H1 (cell line): ENCODE results near the gene ARF3. TPM values are rescaled to one million over a fixed set of nuclear protein-coding genes. Genes with fewer than 3 reads are reported as not detected.

Experiments
- CTCF ChIA-PET: fragments of 300-600 bp; sonication (Branson Sonifier 250); formaldehyde crosslinking; loops from one replicate; lab custom pipeline; 2021; ENCODE audit not compliant: partially characterized antibody; lab: Charles Lee
- POLR2A ChIA-PET: fragments of 300-600 bp; sonication (Branson Sonifier 250); formaldehyde crosslinking; loops from one replicate; lab custom pipeline; 2021; ENCODE audit warnings: inconsistent platforms; ENCODE audit not compliant: partially characterized antibody; lab: Charles Lee
- DNase-seq, 2 experiments: peaks; one replicate each; pipeline versions ENCODE4 v3.0.0 to v3.0.0-alpha.2; 2010 to 2022; ENCODE audit warnings: low spot score in 2 of 2, low read depth in 1 of 2, mixed read lengths in 1 of 2
- FAIRE-seq: peaks from 2 replicates; lab custom pipeline; 2011; peaks lifted over from hg19 to GRCh38; lab: Jason Lieb, UNC
- H2AFZ ChIP-seq: 2 replicates; pipeline ENCODE4 v1.8.1; 2012; ENCODE audit warnings: low read length, inconsistent platforms
- H2AK5ac ChIP-seq: 2 replicates; pipeline ENCODE4 v1.6.1; 2013; ENCODE audit warnings: low read depth, low read length
- H2BK120ac ChIP-seq: replicated peaks from 2 replicates; pipeline ENCODE3; 2013; ENCODE audit warnings: low read depth, low read length, inconsistent platforms
- H2BK12ac ChIP-seq: 2 replicates; pipeline ENCODE4 v1.6.1; 2013; ENCODE audit warnings: low read depth, low read length
- H2BK15ac ChIP-seq: 2 replicates; pipeline ENCODE4 v1.6.1; 2013; ENCODE audit warnings: low read length
- H2BK20ac ChIP-seq: 2 replicates; pipeline ENCODE4 v1.6.1; 2013; ENCODE audit warnings: low read length
- H2BK5ac ChIP-seq: 2 replicates; pipeline ENCODE4 v1.6.1; 2013; ENCODE audit warnings: low read depth, low read length
- H3K14ac ChIP-seq: 2 replicates; pipeline ENCODE4 v1.6.1; 2013; ENCODE audit warnings: inconsistent platforms; ENCODE audit not compliant: insufficient read length
- H3K18ac ChIP-seq: 2 replicates; pipeline ENCODE4 v1.6.1; 2013; ENCODE audit warnings: low read length; ENCODE audit errors: extremely low read depth
- H3K23ac ChIP-seq: 2 replicates; pipeline ENCODE4 v1.6.1; 2013; ENCODE audit warnings: inconsistent platforms; ENCODE audit not compliant: insufficient read length
- H3K23me2 ChIP-seq: 2 replicates; pipeline ENCODE4 v1.6.1; 2013; ENCODE audit warnings: low read depth, low read length
- H3K27ac ChIP-seq: 2 replicates; pipeline ENCODE4 v1.6.1; 2011; ENCODE audit warnings: low read depth, low read length, inconsistent platforms
- H3K27me3 ChIP-seq, 4 experiments: replicated peaks in 1 of 4; 1 replicate in 1 of 4; 2 replicates in 3 of 4; pipeline versions ENCODE4 v1.6.1 to v1.8.1; 2011 to 2013; ENCODE audit warnings: low read length in 3 of 4, mild to moderate bottlenecking in 3 of 4, inconsistent platforms in 2 of 4, mixed read lengths in 2 of 4, moderate library complexity in 1 of 4; ENCODE audit not compliant: control insufficient read depth in 3 of 4, insufficient read depth in 3 of 4; ENCODE audit errors: extremely low read depth in 1 of 4
- H3K36me3 ChIP-seq, 4 experiments: 2 replicates each; pipeline versions ENCODE4 v1.6.1 to v1.8.1; 2011 to 2013; ENCODE audit warnings: mild to moderate bottlenecking in 4 of 4, low read length in 3 of 4, moderate library complexity in 2 of 4, control low read depth in 1 of 4, inconsistent platforms in 1 of 4; ENCODE audit not compliant: insufficient read depth in 4 of 4, control insufficient read depth in 2 of 4
- H3K4ac ChIP-seq: replicated peaks from 2 replicates; pipeline ENCODE3; 2013; ENCODE audit warnings: low read length, low read depth, mixed read lengths, inconsistent platforms; ENCODE audit not compliant: insufficient read length
- H3K4me1 ChIP-seq, 4 experiments: replicated peaks in 1 of 4; 1 replicate in 1 of 4; 2 replicates in 3 of 4; pipeline versions ENCODE4 v1.6.1 to v1.8.1; 2011 to 2013; ENCODE audit warnings: low read length in 3 of 4, inconsistent platforms in 2 of 4, mixed read lengths in 1 of 4; ENCODE audit not compliant: insufficient read depth in 4 of 4, control insufficient read depth in 3 of 4
- H3K4me2 ChIP-seq, 2 experiments: 2 replicates each; pipeline versions ENCODE4 v1.6.1 to v1.8.1; 2011 to 2013; ENCODE audit warnings: low read depth in 2 of 2, low read length in 2 of 2, control low read depth in 1 of 2, inconsistent platforms in 1 of 2, mild to moderate bottlenecking in 1 of 2; ENCODE audit not compliant: insufficient read depth in 1 of 2
- H3K4me3 ChIP-seq, 4 experiments: fragments of 200-600, 300-600 bp in 1 of 4; sonication (generic), shearing (Covaris generic), sonication (Bioruptor Twin) in 1 of 4; 2 replicates each; pipeline versions ENCODE4 v1.5.1 to v1.8.1; 2011 to 2016; ENCODE audit warnings: low read length in 4 of 4, low read depth in 3 of 4, control low read depth in 2 of 4, inconsistent platforms in 2 of 4, mild to moderate bottlenecking in 2 of 4, mixed read lengths in 1 of 4, moderate library complexity in 1 of 4; ENCODE audit not compliant: insufficient read depth in 2 of 4; ENCODE audit errors: extremely low read depth in 1 of 4
- H3K56ac ChIP-seq: replicated peaks from 2 replicates; pipeline ENCODE3; 2013; ENCODE audit warnings: low read depth, mild to moderate bottlenecking, mixed read lengths, low read length, inconsistent platforms; ENCODE audit not compliant: insufficient read length
- H3K79me1 ChIP-seq: 2 replicates; pipeline ENCODE4 v1.6.1; 2013; ENCODE audit warnings: low read depth, low read length, control low read depth
- H3K79me2 ChIP-seq, 2 experiments: 2 replicates each; pipeline versions ENCODE4 v1.6.1 to v1.8.1; 2012 to 2013; ENCODE audit warnings: low read length in 2 of 2, mild to moderate bottlenecking in 2 of 2, inconsistent platforms in 1 of 2; ENCODE audit not compliant: insufficient read depth in 2 of 2, control insufficient read depth in 1 of 2
- H3K9ac ChIP-seq, 4 experiments: replicated peaks in 1 of 4; 1 replicate in 1 of 4; 2 replicates in 3 of 4; pipeline versions ENCODE4 v1.6.1 to v1.8.1; 2011 to 2013; ENCODE audit warnings: low read depth in 3 of 4, low read length in 3 of 4, control low read depth in 2 of 4, mild to moderate bottlenecking in 2 of 4, moderate library complexity in 2 of 4, inconsistent platforms in 1 of 4; ENCODE audit errors: extremely low read depth in 1 of 4
- H3K9me3 ChIP-seq, 2 experiments: 2 replicates each; pipeline versions ENCODE4 v1.6.1 to v1.8.1; 2012 to 2013; ENCODE audit warnings: mild to moderate bottlenecking in 2 of 2, moderate library complexity in 2 of 2, control low read depth in 1 of 2, inconsistent platforms in 1 of 2, low read depth in 1 of 2, low read length in 1 of 2, mixed read lengths in 1 of 2; ENCODE audit not compliant: insufficient read depth in 2 of 2
- H4K20me1 ChIP-seq, 2 experiments: replicated peaks in 1 of 2; 2 replicates each; pipeline versions ENCODE3 to v1.8.1; 2011 to 2013; ENCODE audit warnings: inconsistent platforms in 2 of 2, low read length in 2 of 2, mild to moderate bottlenecking in 1 of 2; ENCODE audit not compliant: insufficient read depth in 2 of 2, control insufficient read depth in 1 of 2
- H4K5ac ChIP-seq: 2 replicates; pipeline ENCODE4 v1.6.1; 2013; ENCODE audit warnings: low read length, low read depth, mixed read lengths, inconsistent platforms; ENCODE audit not compliant: insufficient read length
- H4K8ac ChIP-seq: 2 replicates; pipeline ENCODE4 v1.8.0; 2013; ENCODE audit warnings: mild to moderate bottlenecking, moderate library complexity, low read length, inconsistent platforms; ENCODE audit not compliant: insufficient read depth; ENCODE audit errors: extremely low read depth
- H4K91ac ChIP-seq: replicated peaks from 2 replicates; pipeline ENCODE3; 2013; ENCODE audit warnings: low read length, mixed read lengths, inconsistent platforms; ENCODE audit not compliant: insufficient read length
- CBX8 ChIP-seq: fragments of 300-800, 300-1000 bp; sonication (generic); IDR thresholded peaks from 2 replicates; pipeline ENCODE4 v1.7.1; 2016; ENCODE audit warnings: low read depth, low read length, borderline replicate concordance
- CHD1 ChIP-seq: IDR thresholded peaks from 2 replicates; pipeline ENCODE4 v1.6.1; 2012; ENCODE audit warnings: low read depth, low read length, improper control_type of control experiment
- HDAC6 ChIP-seq: IDR thresholded peaks from one replicate; pipeline ENCODE4 v1.7.1; 2012; ENCODE audit warnings: low read depth, mild to moderate bottlenecking, inconsistent platforms, low read length, moderate library complexity
- POU5F1 ChIP-seq: IDR thresholded peaks from 2 replicates; pipeline ENCODE4 v1.6.1; 2011; ENCODE audit warnings: low read depth, mild to moderate bottlenecking, low read length, moderate library complexity
- RBBP5 ChIP-seq: IDR thresholded peaks from 2 replicates; pipeline ENCODE4 v1.7.1; 2012; ENCODE audit warnings: low read depth, mild to moderate bottlenecking, inconsistent platforms, low read length, moderate library complexity, borderline replicate concordance
- WGBS, 2 experiments: shearing (Covaris generic) in 1 of 2; methylation state at CpG; one replicate each; pipeline versions ENCODE4 v1.1.6 to v1.1.7; 2013 to 2015; ENCODE audit warnings: low lambda C conversion rate in 2 of 2, mixed read lengths in 2 of 2, inconsistent platforms in 1 of 2, low coverage in 1 of 2, missing lambda C conversion rate in 1 of 2; ENCODE audit not compliant: insufficient replicate concordance in 2 of 2, insufficient coverage in 1 of 2, insufficient read length in 1 of 2; ENCODE audit errors: extremely low coverage in 1 of 2, missing lambda C conversion rate in 1 of 2; 5-methylcytosine and 5-hydroxymethylcytosine counted together
- polyA plus RNA-seq, 7 experiments: library from polyadenylated mRNA; depleted of rRNA in 3 of 7; stranded (reverse) in 5 of 7; unstranded in 2 of 7; fragments of >200 nt in 5 of 7; fragments of 200-250 nt in 2 of 7; gene quantifications; 1 replicate in 5 of 7; 2 replicates in 1 of 7; 4 replicates in 1 of 7; pipeline versions ENCODE4 v1.2.1 to v1.2.3, GENCODE V29; 2011 to 2013; ENCODE audit warnings: missing spikeins in 2 of 7, mixed read lengths in 2 of 7
- total RNA-seq: library from RNA; stranded (reverse); fragmentation: NEBNext Ultra II Directional; extraction: Animal tissue kit (Norgen Biotek cat#: 25700); gene quantifications from 2 replicates; pipeline ENCODE4 v1.2.1, GENCODE V29; 2021

The ARF3 gene
- total and polyA plus RNA-seq, 2 of the 8 experiments (the other 6 are each of a cell fraction or from before 2014, with no cell fraction given): 231 to 250 TPM

- H3K36me3 ChIP-seq: peaks cover 24 to 62% (median 44%) of the 10 kb centered on the region in 4 experiments
- POLR2A ChIA-PET: interaction anchor here (1.3 to 8.7 kb wide), 3 partner anchors 10 to 111 kb away, joined by 4 to 77 read pairs (median 6); partner anchors contain the start of gene ARF3
- no peak overlapping the region for H2BK12ac ChIP-seq
- H3K79me1 ChIP-seq: peaks cover 3% of the 10 kb centered on the region
- no peak overlapping the region for H2BK120ac ChIP-seq
- H2BK5ac ChIP-seq: no peak overlapping the region
- H4K20me1 ChIP-seq: peaks cover 20 to 36% of the 10 kb centered on the region in 2 experiments
- no peak overlapping the region for H2BK20ac ChIP-seq
- H3K9ac ChIP-seq: no peak overlapping the region
- H3K18ac ChIP-seq: no peak overlapping the region
- peaks cover 0 to 26% of the 10 kb centered on the region in 2 experiments; a peak in 2 of 4 replicates for H3K79me2 ChIP-seq
- H4K8ac ChIP-seq: no peak overlapping the region
- FAIRE-seq: no peak
- H3K4me1 ChIP-seq: no peaks in the 10 kb centered on the region
- H2BK15ac ChIP-seq: no peak overlapping the region
- H3K14ac ChIP-seq: no peak overlapping the region
- H2AFZ ChIP-seq: no peak overlapping the region
- H3K27me3 ChIP-seq: no peaks in the 10 kb centered on the region
- H4K91ac ChIP-seq: no peak overlapping the region
- no peak overlapping the region for H3K4ac ChIP-seq
- no peak overlapping the region for H3K56ac ChIP-seq
- H3K27ac ChIP-seq: no peak overlapping the region
- no peak overlapping the region for H3K4me3 ChIP-seq
- 94% methylated on average over 7 of the region's 7 CpGs; no CpG with 5 or more reads in 1 of the 2 experiments for WGBS, 2 experiments
- DNase-seq: no peak
- no peak overlapping the region for H3K23ac ChIP-seq
- no peak overlapping the region for H3K4me2 ChIP-seq
- no peaks in the 10 kb centered on the region for H3K9me3 ChIP-seq
- no peak overlapping the region for H4K5ac ChIP-seq
- CTCF ChIA-PET: interaction anchor here (0.9 to 20.2 kb wide), 14 partner anchors 13 to 101 kb away, joined by 3 to 280 read pairs (median 7); partner anchors contain the start of genes ARF3, DDX23, FKBP11 and WNT10B
- no peaks in the 10 kb centered on the region for H3K23me2 ChIP-seq
- no peak overlapping the region for H2AK5ac ChIP-seq
- TF ChIP-seq CBX8 (no peak), CHD1 (no peak), HDAC6 (no peak), POU5F1 (no peak), RBBP5 (no peak)
Measured at GRCh38 chr12:48938805-48939204, 18.5 kb downstream of the ARF3 start.
